ENCODE results near the gene HUNK. TPM values are rescaled to one million over a fixed set of nuclear protein-coding genes. Genes with fewer than 3 reads are reported as not detected.

HUNK gene
- total RNA-seq, 2 experiments from 2014 or later, result not detected

DNA sequence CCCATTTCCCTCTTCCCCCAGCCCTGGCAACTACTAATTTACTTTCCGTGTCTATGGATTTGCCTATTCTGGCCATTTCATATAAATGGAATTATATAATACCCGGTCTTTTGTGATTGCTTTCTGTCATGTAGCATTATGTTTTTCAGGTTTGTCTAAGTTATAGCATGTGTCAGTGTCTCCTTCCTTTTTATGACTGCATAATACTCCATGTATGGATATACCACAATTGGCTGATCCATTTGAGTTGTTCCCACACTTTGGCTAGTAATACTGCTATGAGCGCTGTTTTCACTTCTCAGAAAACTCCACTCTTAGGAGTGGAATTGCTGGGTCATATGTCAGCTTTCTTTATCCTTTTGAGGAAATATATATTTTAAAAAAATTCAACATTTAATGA lies 53.7 kb downstream of the HUNK start:
- Mint-ChIP-seq H3K4me3 (no peak overlapping the region), H3K27me3 (peaks cover 15% of the 10 kb centered on the region), H3K4me1 (ENCODE audit: low read depth) (no peaks in the 10 kb centered on the region), H3K9me3 (no peaks in the 10 kb centered on the region), H3K36me3 (ENCODE audit: low read depth) (no peaks in the 10 kb centered on the region), H3K27ac (no peak overlapping the region)
- ChIA-PET POLR2A (no interaction called here), CTCF (no interaction called here)
- TF ChIP-seq, protein P1, sequence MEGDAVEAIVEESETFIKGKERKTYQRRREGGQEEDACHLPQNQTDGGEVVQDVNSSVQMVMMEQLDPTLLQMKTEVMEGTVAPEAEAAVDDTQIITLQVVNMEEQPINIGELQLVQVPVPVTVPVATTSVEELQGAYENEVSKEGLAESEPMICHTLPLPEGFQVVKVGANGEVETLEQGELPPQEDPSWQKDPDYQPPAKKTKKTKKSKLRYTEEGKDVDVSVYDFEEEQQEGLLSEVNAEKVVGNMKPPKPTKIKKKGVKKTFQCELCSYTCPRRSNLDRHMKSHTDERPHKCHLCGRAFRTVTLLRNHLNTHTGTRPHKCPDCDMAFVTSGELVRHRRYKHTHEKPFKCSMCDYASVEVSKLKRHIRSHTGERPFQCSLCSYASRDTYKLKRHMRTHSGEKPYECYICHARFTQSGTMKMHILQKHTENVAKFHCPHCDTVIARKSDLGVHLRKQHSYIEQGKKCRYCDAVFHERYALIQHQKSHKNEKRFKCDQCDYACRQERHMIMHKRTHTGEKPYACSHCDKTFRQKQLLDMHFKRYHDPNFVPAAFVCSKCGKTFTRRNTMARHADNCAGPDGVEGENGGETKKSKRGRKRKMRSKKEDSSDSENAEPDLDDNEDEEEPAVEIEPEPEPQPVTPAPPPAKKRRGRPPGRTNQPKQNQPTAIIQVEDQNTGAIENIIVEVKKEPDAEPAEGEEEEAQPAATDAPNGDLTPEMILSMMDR (IDR thresholded peaks at IDR 0.05), result no peak
- intact Hi-C loops (cut with DNase I, micrococcal nuclease), result no loop called here
- Histone ChIP-seq H3K4me1 (ENCODE audit: insufficient read depth, low read length) (no peaks in the 10 kb centered on the region), H3K36me3 (ENCODE audit: insufficient read depth, low read length) (no peaks in the 10 kb centered on the region), H3K9me3 (ENCODE audit: control insufficient read depth in 1 of 2, insufficient read depth in 1 of 2, low read length in 2 of 2) (peaks cover 0 to 13% of the 10 kb centered on the region in 2 experiments), H3K27ac (ENCODE audit: low read depth in 1 of 2, low read length in 2 of 2) (no peak overlapping the region), H3K27me3 (ENCODE audit: control insufficient read depth in 1 of 2, insufficient read depth in 2 of 2, low read length in 2 of 2) (peaks cover 0 to 3% of the 10 kb centered on the region in 2 experiments), H3K4me3 (ENCODE audit: low read length) (no peak overlapping the region)
- ATAC-seq (ENCODE audit: poor library complexity) (no peak), DNase-seq (no peak)

DNA sequence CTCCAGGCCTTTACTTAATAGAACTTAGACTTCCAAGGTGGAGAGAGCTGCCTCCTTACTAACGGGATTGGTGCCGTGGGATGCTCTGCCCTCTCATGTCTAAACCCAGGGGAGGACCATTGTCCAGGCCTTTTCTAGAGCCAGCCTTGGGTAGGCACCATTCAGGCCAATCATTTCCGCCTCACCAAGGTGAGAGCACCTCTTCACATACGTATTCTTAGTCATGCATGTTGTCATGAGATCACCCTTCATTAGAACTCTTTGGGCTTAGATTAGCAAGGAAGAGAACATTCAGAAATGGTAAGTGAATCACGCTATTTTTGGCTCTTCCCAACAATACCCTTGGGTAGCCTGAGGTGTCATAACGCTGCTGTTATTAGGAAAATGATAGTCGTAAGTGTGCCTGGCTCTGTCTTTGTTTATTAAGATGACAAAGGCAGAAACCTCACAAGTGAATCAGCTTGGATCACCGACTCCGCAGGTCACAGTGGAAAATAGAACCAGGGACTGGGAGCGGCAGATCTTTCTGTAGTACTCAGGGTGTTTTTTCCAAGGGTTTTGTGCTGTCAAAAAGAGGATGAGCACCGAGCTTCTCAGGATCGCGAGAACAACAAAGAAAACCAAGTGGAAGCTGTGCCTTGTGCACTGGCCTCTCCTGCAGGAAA lies 55.0 kb downstream of the HUNK start:
- Mint-ChIP-seq H3K4me3 (no peak overlapping the region), H3K4me1 (ENCODE audit: low read depth) (no peaks in the 10 kb centered on the region), H3K36me3 (ENCODE audit: low read depth) (no peaks in the 10 kb centered on the region), H3K27ac (no peak overlapping the region), H3K9me3 (no peaks in the 10 kb centered on the region), H3K27me3 (peaks cover 24% of the 10 kb centered on the region)
- Histone ChIP-seq H3K27me3 (ENCODE audit: control insufficient read depth in 1 of 2, insufficient read depth in 2 of 2, low read length in 2 of 2) (peaks cover 0 to 3% of the 10 kb centered on the region in 2 experiments), H3K4me3 (ENCODE audit: low read length) (no peak overlapping the region), H3K27ac (ENCODE audit: low read depth in 1 of 2, low read length in 2 of 2) (no peak overlapping the region), H3K9me3 (ENCODE audit: control insufficient read depth in 1 of 2, insufficient read depth in 1 of 2, low read length in 2 of 2) (peaks cover 0 to 13% of the 10 kb centered on the region in 2 experiments), H3K36me3 (ENCODE audit: insufficient read depth, low read length) (no peaks in the 10 kb centered on the region), H3K4me1 (ENCODE audit: insufficient read depth, low read length) (no peaks in the 10 kb centered on the region)
- ChIA-PET POLR2A (no interaction called here), CTCF (no interaction called here)
- intact Hi-C loops (cut with DNase I, micrococcal nuclease), result no loop called here
- no peak for ATAC-seq (ENCODE audit: poor library complexity)
- DNase-seq, result no peak
- TF ChIP-seq, protein P1 (IDR thresholded peaks at IDR 0.05), result no peak

DNA sequence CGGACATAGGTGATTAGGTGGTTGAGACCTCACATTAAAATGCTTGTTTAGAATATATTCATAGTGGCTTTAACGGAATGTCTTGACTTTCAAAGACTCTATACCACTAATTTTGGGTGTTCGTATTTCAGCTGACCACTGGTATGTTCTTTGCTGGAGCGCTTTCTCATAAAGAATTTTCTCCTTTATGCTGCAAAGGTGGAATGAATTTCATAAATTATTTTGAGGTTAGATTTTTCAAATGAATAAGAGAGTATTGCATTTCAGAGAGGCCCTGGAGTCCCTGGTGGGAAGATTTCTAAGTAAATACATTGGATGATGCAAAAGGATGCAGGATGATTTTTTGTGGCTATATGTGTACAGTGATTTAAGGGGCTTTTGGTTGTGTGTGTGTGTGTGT lies 55.8 kb downstream of the HUNK start:
- Mint-ChIP-seq H3K36me3 (ENCODE audit: low read depth) (no peaks in the 10 kb centered on the region), H3K4me3 (no peak overlapping the region), H3K4me1 (ENCODE audit: low read depth) (no peaks in the 10 kb centered on the region), H3K27ac (no peak overlapping the region), H3K27me3 (peaks cover 21% of the 10 kb centered on the region), H3K9me3 (no peaks in the 10 kb centered on the region)
- Histone ChIP-seq H3K36me3 (ENCODE audit: insufficient read depth, low read length) (no peaks in the 10 kb centered on the region), H3K4me1 (ENCODE audit: insufficient read depth, low read length) (no peaks in the 10 kb centered on the region), H3K27ac (ENCODE audit: low read depth in 1 of 2, low read length in 2 of 2) (no peak overlapping the region), H3K27me3 (ENCODE audit: control insufficient read depth in 1 of 2, insufficient read depth in 2 of 2, low read length in 2 of 2) (peaks cover 0 to 4% of the 10 kb centered on the region in 2 experiments), H3K9me3 (ENCODE audit: control insufficient read depth in 1 of 2, insufficient read depth in 1 of 2, low read length in 2 of 2) (peaks cover 0 to 13% of the 10 kb centered on the region in 2 experiments), H3K4me3 (ENCODE audit: low read length) (no peak overlapping the region)
- intact Hi-C loops (cut with DNase I, micrococcal nuclease), result no loop called here
- ATAC-seq (ENCODE audit: poor library complexity) (no peak), DNase-seq (no peak)
- ChIA-PET POLR2A (no interaction called here), CTCF (no interaction called here)
- TF ChIP-seq, protein P1 (IDR thresholded peaks at IDR 0.05), result no peak

Measured in CD4-positive, alpha-beta T cell (primary cell).